B cell (primary cell): ENCODE data around the gene SHC4. TPM values are rescaled to one million over a fixed set of nuclear protein-coding genes. Genes with fewer than 3 reads are reported as not detected.
A peak's percentile ranks its signal among the peaks of the same experiment; 100 is the strongest.

Source experiments
- ATAC-seq: fragments of 200-7000 bp; cut with Tn5 transposase; one replicate; pipeline ENCODE4 v1.10.0; 2021; ENCODE audit warnings: low read depth, mild to moderate bottlenecking, moderate number of reproducible peaks, moderate library complexity
- CTCF ChIA-PET: fragments of 350-600 bp; sonication (Branson Sonifier 250); formaldehyde crosslinking; loops from one replicate; lab custom pipeline; 2021; ENCODE audit warnings: antibody characterized with exemption, inconsistent platforms; lab: Charles Lee
- POLR2A ChIA-PET: fragments of 350-600 bp; sonication (Branson Sonifier 250); formaldehyde crosslinking; loops from one replicate; lab custom pipeline; 2021; ENCODE audit warnings: antibody characterized with exemption; lab: Charles Lee
- DNase-seq: peaks from one replicate; pipeline ENCODE4 v3.0.0; 2013
- H2AFZ ChIP-seq: 2 replicates; pipeline ENCODE4 v1.6.1; 2012; ENCODE audit warnings: mild to moderate bottlenecking, low read depth, low read length; ENCODE audit not compliant: insufficient read depth, poor library complexity, severe bottlenecking
- H3K27ac ChIP-seq, 2 donors: 1 replicate in 1 of 2; 2 replicates in 1 of 2; pipeline ENCODE4 v1.5.1; 2012 to 2013; ENCODE audit warnings: low read length in 2 of 2, mild to moderate bottlenecking in 2 of 2, moderate library complexity in 1 of 2
- H3K27me3 ChIP-seq, 4 experiments: fragments of 200-600 bp in 1 of 4; sonication (generic) in 1 of 4; replicated peaks in 1 of 4; 1 replicate in 2 of 4; 2 replicates in 2 of 4; pipeline versions ENCODE4 v1.6.1 to v1.7.0; 2013 to 2016; ENCODE audit warnings: low read length in 3 of 4, mild to moderate bottlenecking in 2 of 4, mixed read lengths in 1 of 4, moderate library complexity in 1 of 4; ENCODE audit not compliant: insufficient read depth in 4 of 4, control insufficient read depth in 3 of 4; ENCODE audit errors: control extremely low read depth in 1 of 4
- H3K36me3 ChIP-seq, 2 experiments: replicated peaks in 1 of 2; 1 replicate in 1 of 2; 2 replicates in 1 of 2; pipeline versions ENCODE4 v1.6.1 to v1.7.1; 2013; ENCODE audit warnings: low read length in 1 of 2; ENCODE audit not compliant: insufficient read depth in 2 of 2, control insufficient read depth in 1 of 2; ENCODE audit errors: control extremely low read depth in 1 of 2, extremely low read depth in 1 of 2
- H3K4me1 ChIP-seq, 2 donors: fragments of 200-600 bp in 1 of 2; sonication (generic) in 1 of 2; 1 replicate in 1 of 2; 2 replicates in 1 of 2; pipeline versions ENCODE4 v1.5.1 to v1.6.1; 2013 to 2017; ENCODE audit warnings: low read length in 2 of 2; ENCODE audit not compliant: control insufficient read depth in 2 of 2, insufficient read depth in 2 of 2
- H3K4me2 ChIP-seq: replicated peaks from 2 replicates; pipeline ENCODE3; 2012; ENCODE audit warnings: mild to moderate bottlenecking, low read depth, low read length; ENCODE audit not compliant: poor library complexity, severe bottlenecking
- H3K4me3 ChIP-seq, 5 experiments: fragments of 200-600 bp in 1 of 5; sonication (generic) in 1 of 5; 1 replicate in 3 of 5; 2 replicates in 2 of 5; pipeline versions ENCODE4 v1.5.1 to v1.7.0; 2011 to 2016; ENCODE audit warnings: low read length in 4 of 5, mild to moderate bottlenecking in 4 of 5, low read depth in 2 of 5, control low read depth in 1 of 5, moderate library complexity in 1 of 5; ENCODE audit not compliant: insufficient read depth in 1 of 5; ENCODE audit errors: control extremely low read depth in 1 of 5, extremely low read depth in 1 of 5
- H3K79me2 ChIP-seq: fragments of 200-600 bp; sonication (generic); one replicate; pipeline ENCODE4 v1.6.0; 2016; ENCODE audit warnings: low read length; ENCODE audit not compliant: control insufficient read depth, insufficient read depth
- H3K9ac ChIP-seq: fragments of 200-600 bp; sonication (generic); 2 replicates; pipeline ENCODE4 v1.6.1; 2017; ENCODE audit warnings: mild to moderate bottlenecking, low read length, moderate library complexity
- H3K9me3 ChIP-seq, 3 donors: one replicate each; pipeline versions ENCODE4 v1.6.1 to v1.7.1; 2013; ENCODE audit warnings: low read length in 2 of 3; ENCODE audit not compliant: control insufficient read depth in 2 of 3, insufficient read depth in 1 of 3; ENCODE audit errors: control extremely low read depth in 1 of 3
- H4K20me1 ChIP-seq: 2 replicates; pipeline ENCODE4 v1.6.0; 2012; ENCODE audit warnings: mild to moderate bottlenecking, low read length; ENCODE audit not compliant: insufficient read depth, control insufficient read depth, poor library complexity, severe bottlenecking
- H3K27ac Mint-ChIP-seq: one replicate; pipeline ENCODE4 v1.8.0; 2021; ENCODE audit warnings: mixed read lengths
- H3K27me3 Mint-ChIP-seq: one replicate; pipeline ENCODE4 v1.8.0; 2021; ENCODE audit warnings: mixed read lengths
- H3K4me1 Mint-ChIP-seq: one replicate; pipeline ENCODE4 v1.8.0; 2021; ENCODE audit warnings: mixed read lengths
- H3K4me3 Mint-ChIP-seq: one replicate; pipeline ENCODE4 v1.8.0; 2021; ENCODE audit warnings: mixed read lengths
- H3K9me3 Mint-ChIP-seq: one replicate; pipeline ENCODE4 v1.8.0; 2022; ENCODE audit warnings: mixed read lengths; ENCODE audit not compliant: insufficient read depth
- EZH2 ChIP-seq: IDR thresholded peaks from 2 replicates; pipeline ENCODE4 v1.6.1; 2012; ENCODE audit warnings: borderline replicate concordance, low read depth, mild to moderate bottlenecking, moderate library complexity, low read length; ENCODE audit not compliant: insufficient read depth, poor library complexity, severe bottlenecking
- WGBS: methylation state at CpG from one replicate; pipeline ENCODE4 v1.1.5; 2013; ENCODE audit warnings: missing lambda C conversion rate; ENCODE audit not compliant: insufficient coverage; 5-methylcytosine and 5-hydroxymethylcytosine counted together
- intact Hi-C: fragments of 100-400 bp; cut with micrococcal nuclease; formaldehyde crosslinking; loops from one replicate; pipeline ENCODE4 v1.10.0; 2022
- polyA plus RNA-seq: library from polyadenylated mRNA; depleted of rRNA; stranded (reverse); fragments of >200 nt; gene quantifications from 2 replicates; pipeline ENCODE4 v1.2.3, GENCODE V29; 2012
- total RNA-seq, 2 donors: library from RNA; stranded (reverse); fragments of 120-200 nt in 1 of 2; gene quantifications; 1 replicate in 1 of 2; 2 replicates in 1 of 2; pipeline versions ENCODE4 v1.2.3 to v1.2.4, GENCODE V29; 2013 to 2022
- TF ChIP-seq, protein P1 (sequence below): fragments of 200-600 bp; IDR thresholded peaks from one replicate; pipeline ENCODE4 v1.8.0; 2022; ENCODE audit warnings: antibody characterized with exemption, mild to moderate bottlenecking

Gene SHC4
- total and polyA plus RNA-seq, 2 donors (not counting 1 experiment from before 2014, with no cell fraction given), result 0.04 to 0.69 TPM

DNA sequence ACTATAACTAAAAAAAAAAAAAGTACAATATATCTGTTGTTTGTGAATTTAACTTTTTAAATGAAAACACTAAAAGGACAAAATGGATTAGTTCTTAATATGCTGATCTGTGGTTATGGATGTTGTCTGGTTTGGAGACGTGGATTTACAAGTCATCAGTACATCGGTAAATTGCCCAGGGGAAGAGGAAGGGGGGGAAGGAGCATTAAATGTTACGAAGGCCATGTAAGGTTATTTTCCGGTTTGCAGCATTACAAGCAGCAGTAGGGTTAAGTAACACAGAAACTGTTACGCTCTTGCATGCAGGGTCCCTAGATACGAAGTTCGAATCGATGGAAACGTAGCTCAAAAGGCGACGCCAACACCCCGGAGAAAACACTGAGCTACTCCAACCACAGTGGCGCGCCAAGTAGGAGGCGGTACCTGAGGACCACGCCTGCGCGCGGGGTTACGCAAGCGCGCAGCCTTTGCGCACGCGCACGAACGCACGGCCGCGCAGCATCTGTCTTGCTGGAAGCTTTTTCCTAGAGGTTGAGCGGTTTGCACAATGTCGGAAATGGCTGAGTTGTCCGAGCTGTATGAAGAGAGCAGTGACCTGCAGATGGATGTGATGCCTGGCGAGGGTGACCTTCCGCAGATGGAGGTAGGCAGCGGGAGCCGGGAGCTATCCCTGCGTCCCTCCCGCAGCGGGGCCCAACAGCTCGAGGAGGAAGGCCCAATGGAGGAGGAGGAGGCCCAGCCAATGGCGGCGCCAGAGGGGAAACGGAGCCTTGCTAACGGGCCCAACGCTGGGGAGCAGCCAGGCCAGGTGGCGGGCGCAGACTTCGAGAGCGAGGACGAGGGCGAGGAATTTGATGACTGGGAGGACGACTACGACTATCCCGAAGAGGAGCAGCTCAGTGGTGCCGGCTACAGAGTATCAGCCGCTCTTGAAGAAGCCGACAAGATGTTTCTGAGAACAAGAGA lies 85.8 kb downstream of the SHC4 start, which contains the start of gene EID1:
Gene EID1, plus strand, starts transcription at position 505 of the 966 bp plus-strand sequence. Its CDS starts 43 bp downstream, at position 548.
- peaks cover 0 to 4% (median 1%) of the 10 kb centered on the region in 4 experiments for H3K27me3 ChIP-seq
- peak; percentile 95 for ATAC-seq
- Mint-ChIP-seq H3K9me3 (no peaks in the 10 kb centered on the region), H3K4me1 (peaks cover 25% of the 10 kb centered on the region), H3K4me3 (peak within 1 kb of the TSS; percentile 100), H3K27me3 (peaks cover 8% of the 10 kb centered on the region), H3K27ac (peak within 1 kb of the TSS; percentile 99)
- under 1% methylated on average over 58 of the region's 58 CpGs for WGBS
- peak within 1 kb of the TSS; percentile 86 for H3K4me2 ChIP-seq
- no peaks in the 10 kb centered on the region for H3K36me3 ChIP-seq
- peak within 1 kb of the TSS; percentile 85 for H3K9ac ChIP-seq
- ChIA-PET CTCF (interaction anchor here (0.6 to 2.2 kb wide), 9 partner anchors 16 to 1481 kb away, joined by 3 to 14 read pairs (median 4); partner anchors contain the start of gene SECISBP2L), POLR2A (interaction anchor here (0.9 to 1.3 kb wide), 7 partner anchors 11 to 1477 kb away, joined by 3 to 8 read pairs (median 3); partner anchors contain the start of genes CEP152, DTWD1, FAM227B and GABPB1)
- TF ChIP-seq, protein P1, sequence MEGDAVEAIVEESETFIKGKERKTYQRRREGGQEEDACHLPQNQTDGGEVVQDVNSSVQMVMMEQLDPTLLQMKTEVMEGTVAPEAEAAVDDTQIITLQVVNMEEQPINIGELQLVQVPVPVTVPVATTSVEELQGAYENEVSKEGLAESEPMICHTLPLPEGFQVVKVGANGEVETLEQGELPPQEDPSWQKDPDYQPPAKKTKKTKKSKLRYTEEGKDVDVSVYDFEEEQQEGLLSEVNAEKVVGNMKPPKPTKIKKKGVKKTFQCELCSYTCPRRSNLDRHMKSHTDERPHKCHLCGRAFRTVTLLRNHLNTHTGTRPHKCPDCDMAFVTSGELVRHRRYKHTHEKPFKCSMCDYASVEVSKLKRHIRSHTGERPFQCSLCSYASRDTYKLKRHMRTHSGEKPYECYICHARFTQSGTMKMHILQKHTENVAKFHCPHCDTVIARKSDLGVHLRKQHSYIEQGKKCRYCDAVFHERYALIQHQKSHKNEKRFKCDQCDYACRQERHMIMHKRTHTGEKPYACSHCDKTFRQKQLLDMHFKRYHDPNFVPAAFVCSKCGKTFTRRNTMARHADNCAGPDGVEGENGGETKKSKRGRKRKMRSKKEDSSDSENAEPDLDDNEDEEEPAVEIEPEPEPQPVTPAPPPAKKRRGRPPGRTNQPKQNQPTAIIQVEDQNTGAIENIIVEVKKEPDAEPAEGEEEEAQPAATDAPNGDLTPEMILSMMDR, result no peak
- TF ChIP-seq EZH2, result no peak
- peaks cover 0 to 12% of the 10 kb centered on the region in 2 donors for H3K4me1 ChIP-seq
- peak within 1 kb of the TSS; percentile 79 to 83 for H3K27ac ChIP-seq
- H3K9me3 ChIP-seq, result no peaks in the 10 kb centered on the region
- DNase-seq, result peak; percentile 95
- peaks cover 12% of the 10 kb centered on the region for H3K79me2 ChIP-seq
- intact Hi-C loops, result loop anchor here (1.0 to 5.0 kb wide), 5 partner anchors 67 to 744 kb away; partner anchors contain the start of genes CEP152, COPS2, DTWD1 and FAM227B
- H3K4me3 ChIP-seq, result peak within 1 kb of the TSS; percentile 56 to 91 (median 82)
- peak within 1 kb of the TSS; percentile 95 for H2AFZ ChIP-seq
- no peaks in the 10 kb centered on the region for H4K20me1 ChIP-seq
